Cortex of kidney (tissue), 1 donor: ENCODE measurements around the gene KIRREL2.
"Not testable (repeated sequence)": the region's sequence is repeated elsewhere in the genome, so short reads cannot be mapped to it uniquely, and the experiment has no call there.

Experiments
- DNase-seq: peaks from one replicate; lab custom pipeline; 2025; lab: John Stamatoyannopoulos, UW

KIRREL2 gene

GRCh38 chr19:35899547-35900214 is 43.0 kb downstream of the KIRREL2 start:
- no peak for DNase-seq

- no peak for DNase-seq
Measured at GRCh38 chr19:35901055-35901644, 44.4 kb downstream of the KIRREL2 start.

GRCh38 chr19:35901854-35902661 is 45.3 kb downstream of the KIRREL2 start, which contains the start of gene HCST:
Gene HCST, plus strand, starts transcription at chr19:35902529. Its CDS starts 65 bp downstream, at chr19:35902594.
- no peak for DNase-seq

- DNase-seq = no peak
Measured at GRCh38 chr19:35902870-35903475, 46.3 kb downstream of the KIRREL2 start.

GRCh38 chr19:35903550-35904179 is 47.0 kb downstream of the KIRREL2 start:
- no peak for DNase-seq

GRCh38 chr19:35904311-35905068 is 47.8 kb downstream of the KIRREL2 start:
- DNase-seq = no peak

GRCh38 chr19:35905178-35905727 is 48.5 kb downstream of the KIRREL2 start:
- DNase-seq = no peak

GRCh38 chr19:35907377-35907745 is 50.6 kb downstream of the KIRREL2 start:
- no peak for DNase-seq

GRCh38 chr19:35908010-35908441 is 51.3 kb downstream of the KIRREL2 start, which contains the start of gene TYROBP:
Gene TYROBP, minus strand, starts transcription at chr19:35908295. Its CDS starts 67 bp downstream, at chr19:35908228.
- DNase-seq = no peak

- no peak for DNase-seq
Measured at GRCh38 chr19:35908973-35909683, 52.4 kb downstream of the KIRREL2 start.

GRCh38 chr19:35909684-35910035 is 52.9 kb downstream of the KIRREL2 start:
- DNase-seq = no peak

- DNase-seq = not testable (repeated sequence)
Measured at GRCh38 chr19:35910355-35910754, 53.6 kb downstream of the KIRREL2 start.

- DNase-seq = no peak
Measured at GRCh38 chr19:35911173-35911572, 54.5 kb downstream of the KIRREL2 start.

- no peak for DNase-seq
Measured at GRCh38 chr19:35911790-35912189, 55.1 kb downstream of the KIRREL2 start.

GRCh38 chr19:35913589-35913988 is 56.9 kb downstream of the KIRREL2 start:
- no peak for DNase-seq

- DNase-seq = no peak
Measured at GRCh38 chr19:35915443-35915842, 58.7 kb downstream of the KIRREL2 start.
